Breast epithelium (tissue), 4 donors: ENCODE data around the gene TCTN1. TPM values are rescaled to one million over a fixed set of nuclear protein-coding genes. Genes with fewer than 3 reads are reported as not detected.
"Not testable (repeated sequence)": the region's sequence is repeated elsewhere in the genome, so short reads cannot be mapped to it uniquely, and the experiment has no call there.

Source experiments
- DNase-seq, 2 donors: peaks; one replicate each; pipeline ENCODE4 v3.0.0-alpha.2; 2019; ENCODE audit warnings: low spot score in 2 of 2
- H3K27ac ChIP-seq, 2 donors: fragments of 200-600 bp; sonication (generic) in 1 of 2; one replicate each; pipeline ENCODE4 v1.5.1; 2016 to 2019; ENCODE audit warnings: mild to moderate bottlenecking in 1 of 2
- H3K27me3 ChIP-seq, 2 donors: fragments of 200-600 bp; sonication (generic) in 1 of 2; one replicate each; pipeline versions ENCODE4 v1.5.1 to v1.6.0; 2017 to 2019; ENCODE audit warnings: control low read depth in 1 of 2, mild to moderate bottlenecking in 1 of 2
- H3K36me3 ChIP-seq: fragments of 200-600 bp; one replicate; pipeline ENCODE4 v1.5.1; 2019
- H3K4me1 ChIP-seq, 2 donors: fragments of 200-600 bp; sonication (generic); one replicate each; pipeline ENCODE4 v1.5.1; 2016 to 2019; ENCODE audit warnings: control low read depth in 1 of 2
- H3K4me3 ChIP-seq, 3 donors: fragments of 200-600 bp; sonication (generic); 1 replicate in 2 of 3; 2 replicates in 1 of 3; pipeline ENCODE4 v1.5.1; 2016 to 2019; ENCODE audit warnings: mild to moderate bottlenecking in 3 of 3, moderate library complexity in 2 of 3
- H3K9me3 ChIP-seq, 2 donors: fragments of 200-600 bp; sonication (generic) in 1 of 2; one replicate each; pipeline ENCODE4 v1.5.1; 2016 to 2019; ENCODE audit warnings: control low read depth in 1 of 2
- CTCF ChIP-seq, 3 donors: fragments of 450-650 bp; IDR thresholded peaks; one replicate each; pipeline ENCODE4 v1.5.1; 2016 to 2017; ENCODE audit warnings: antibody characterized with exemption in 3 of 3, mild to moderate bottlenecking in 3 of 3, moderate library complexity in 3 of 3
- POLR2A ChIP-seq: fragments of 450-650 bp; IDR thresholded peaks from one replicate; pipeline ENCODE4 v1.6.1; 2016; ENCODE audit warnings: antibody characterized with exemption, mild to moderate bottlenecking, moderate library complexity
- POLR2AphosphoS5 ChIP-seq, 3 donors: sonication (generic); formaldehyde crosslinking; IDR thresholded peaks; one replicate each; pipeline ENCODE4 v1.6.1; 2017; ENCODE audit warnings: antibody characterized with exemption in 3 of 3
- intact Hi-C: fragments of 100-400 bp; cut with DNase I; formaldehyde crosslinking; loops from one replicate; pipeline ENCODE4 v1.15.1; 2023; ENCODE audit warnings: low total_unique reads
- total RNA-seq, 3 donors: library from RNA; depleted of rRNA; stranded (reverse); fragments of >200 nt; gene quantifications; one replicate each; pipeline ENCODE4 v1.1.0, GENCODE V29; 2016

TCTN1 gene
- total RNA-seq, 3 donors from 2014 or later: 43.0 to 76.0 (median 56.3) TPM

GRCh38 chr12:110590806-110591326, 23.1 kb upstream of the TCTN1 start:
- Histone ChIP-seq H3K4me3 (no peak overlapping the region), H3K4me1 (no peaks in the 10 kb centered on the region), H3K27ac (peak overlapping the region; percentile 67 to 77), H3K36me3 (no peaks in the 10 kb centered on the region), H3K9me3 (no peaks in the 10 kb centered on the region), H3K27me3 (no peaks in the 10 kb centered on the region)
- DNase-seq: no peak
- TF ChIP-seq POLR2AphosphoS5 (IDR thresholded peaks at IDR 0.05) (no peak), POLR2A (no peak), CTCF (IDR thresholded peaks at IDR 0.05) (no peak)
- intact Hi-C loops: no loop called here

- peak overlapping the region; percentile 67 to 77 for H3K27ac ChIP-seq
- intact Hi-C loops: no loop called here
- H3K9me3 ChIP-seq: no peaks in the 10 kb centered on the region
- no peak overlapping the region for H3K4me3 ChIP-seq
- TF ChIP-seq CTCF (IDR thresholded peaks at IDR 0.05) (no peak), POLR2AphosphoS5 (IDR thresholded peaks at IDR 0.05) (no peak), POLR2A (no peak)
- no peaks in the 10 kb centered on the region for H3K36me3 ChIP-seq
- H3K27me3 ChIP-seq: no peaks in the 10 kb centered on the region
- H3K4me1 ChIP-seq: no peaks in the 10 kb centered on the region
- DNase-seq: no peak
Measured at GRCh38 chr12:110591451-110592051, 22.4 kb upstream of the TCTN1 start.

- intact Hi-C loops: no loop called here
- H3K27ac ChIP-seq: peak overlapping the region in 1 of 2 donors; percentile 67
- no peak for DNase-seq
Measured at GRCh38 chr12:110592078-110592477, 21.9 kb upstream of the TCTN1 start.

GRCh38 chr12:110592919-110593318, 21.0 kb upstream of the TCTN1 start:
- DNase-seq, intact Hi-C loops, H3K36me3 ChIP-seq, H3K4me3 ChIP-seq, H3K4me1 ChIP-seq, H3K27me3 ChIP-seq, H3K27ac ChIP-seq, H3K9me3 ChIP-seq: not testable (repeated sequence)

More at GRCh38 chr12:110592078-110592477, 21.9 kb upstream of the TCTN1 start:
- H3K36me3 ChIP-seq: no peaks in the 10 kb centered on the region
- H3K9me3 ChIP-seq: no peaks in the 10 kb centered on the region
- H3K27me3 ChIP-seq: no peaks in the 10 kb centered on the region
- no peak for TF ChIP-seq POLR2A
- no peak for TF ChIP-seq CTCF (IDR thresholded peaks at IDR 0.05)
- TF ChIP-seq POLR2AphosphoS5 (IDR thresholded peaks at IDR 0.05): no peak
- H3K4me3 ChIP-seq: no peak overlapping the region
- H3K4me1 ChIP-seq: no peaks in the 10 kb centered on the region

- Histone ChIP-seq H3K4me1 (no peaks in the 10 kb centered on the region), H3K27me3 (no peaks in the 10 kb centered on the region), H3K27ac (no peak overlapping the region), H3K36me3 (no peaks in the 10 kb centered on the region), H3K4me3 (no peak overlapping the region), H3K9me3 (no peaks in the 10 kb centered on the region)
- TF ChIP-seq CTCF (IDR thresholded peaks at IDR 0.05) (no peak), POLR2A (no peak), POLR2AphosphoS5 (IDR thresholded peaks at IDR 0.05) (no peak)
- DNase-seq: no peak
- intact Hi-C loops: no loop called here
Measured at GRCh38 chr12:110597885-110598284, 16.0 kb upstream of the TCTN1 start.
